Loucy (cell line): Measurements from ENCODE around the gene ANAPC15.

Source experiments
- H2AFZ ChIP-seq: fragments of 200-600 bp; sonication (generic); 2 replicates; pipeline ENCODE4 v1.6.0; 2016; ENCODE audit warnings: antibody characterized with exemption, mild to moderate bottlenecking, low read length, moderate library complexity
- H3F3A ChIP-seq: fragments of 200-600 bp; 2 replicates; pipeline ENCODE4 v1.6.0; 2016; ENCODE audit warnings: antibody characterized with exemption, low read depth, mild to moderate bottlenecking
- H3K27me3 ChIP-seq: fragments of 200-600 bp; sonication (generic); 2 replicates; pipeline ENCODE4 v1.6.1; 2014; ENCODE audit warnings: low read length, mild to moderate bottlenecking; ENCODE audit not compliant: insufficient read depth, poor library complexity, severe bottlenecking
- H3K36me3 ChIP-seq: fragments of 200-600 bp; sonication (generic); 2 replicates; pipeline ENCODE4 v1.6.1; 2016; ENCODE audit warnings: low read length; ENCODE audit not compliant: insufficient read depth
- H3K4me1 ChIP-seq: fragments of 200-600 bp; sonication (generic); 2 replicates; pipeline ENCODE4 v1.5.1; 2014; ENCODE audit warnings: low read length, mild to moderate bottlenecking; ENCODE audit not compliant: insufficient read depth, poor library complexity, severe bottlenecking
- H3K4me2 ChIP-seq: fragments of 200-600 bp; sonication (generic); 2 replicates; pipeline ENCODE4 v1.6.0; 2014; ENCODE audit warnings: antibody characterized with exemption, low read length, low read depth, mild to moderate bottlenecking; ENCODE audit not compliant: poor library complexity, severe bottlenecking
- H3K4me3 ChIP-seq: fragments of 200-600 bp; sonication (generic); 2 replicates; pipeline ENCODE4 v1.5.1; 2014; ENCODE audit warnings: low read length, mild to moderate bottlenecking, mixed read lengths; ENCODE audit not compliant: poor library complexity, severe bottlenecking
- H3K79me2 ChIP-seq: fragments of 200-600 bp; sonication (generic); 2 replicates; pipeline ENCODE4 v1.6.1; 2014; ENCODE audit warnings: low read length; ENCODE audit not compliant: insufficient read depth
- H3K9ac ChIP-seq: fragments of 200-600 bp; sonication (generic); 2 replicates; pipeline ENCODE4 v1.6.0; 2014; ENCODE audit warnings: mild to moderate bottlenecking, low read depth, low read length, moderate library complexity; ENCODE audit not compliant: poor library complexity, severe bottlenecking
- H3K9me2 ChIP-seq: fragments of 200-600 bp; sonication (generic); replicated peaks from 2 replicates; pipeline ENCODE4 v1.6.1; 2016; ENCODE audit warnings: low read depth, low read length, mixed read lengths
- H3K9me3 ChIP-seq: fragments of 200-600 bp; sonication (generic); 2 replicates; pipeline ENCODE4 v1.6.1; 2014; ENCODE audit warnings: mild to moderate bottlenecking, antibody characterized with exemption, low read length, low read depth; ENCODE audit not compliant: insufficient read depth
- H4K20me1 ChIP-seq: fragments of 200-600 bp; sonication (generic); 2 replicates; pipeline ENCODE4 v1.6.0; 2014; ENCODE audit warnings: antibody characterized with exemption, low read length, mild to moderate bottlenecking; ENCODE audit not compliant: insufficient read depth, poor library complexity, severe bottlenecking
- CTCF ChIP-seq: fragments of 200-600 bp; sonication (generic); conservative IDR thresholded peaks from 2 replicates; pipeline ENCODE4 v1.5.1; 2014; ENCODE audit warnings: mild to moderate bottlenecking, antibody characterized with exemption, low read length
- EZH2phosphoT487 ChIP-seq: fragments of 200-600 bp; IDR thresholded peaks from 2 replicates; pipeline ENCODE4 v1.6.1; 2018; ENCODE audit warnings: antibody characterized with exemption, mild to moderate bottlenecking, moderate library complexity, borderline replicate concordance

ANAPC15 gene

DNA sequence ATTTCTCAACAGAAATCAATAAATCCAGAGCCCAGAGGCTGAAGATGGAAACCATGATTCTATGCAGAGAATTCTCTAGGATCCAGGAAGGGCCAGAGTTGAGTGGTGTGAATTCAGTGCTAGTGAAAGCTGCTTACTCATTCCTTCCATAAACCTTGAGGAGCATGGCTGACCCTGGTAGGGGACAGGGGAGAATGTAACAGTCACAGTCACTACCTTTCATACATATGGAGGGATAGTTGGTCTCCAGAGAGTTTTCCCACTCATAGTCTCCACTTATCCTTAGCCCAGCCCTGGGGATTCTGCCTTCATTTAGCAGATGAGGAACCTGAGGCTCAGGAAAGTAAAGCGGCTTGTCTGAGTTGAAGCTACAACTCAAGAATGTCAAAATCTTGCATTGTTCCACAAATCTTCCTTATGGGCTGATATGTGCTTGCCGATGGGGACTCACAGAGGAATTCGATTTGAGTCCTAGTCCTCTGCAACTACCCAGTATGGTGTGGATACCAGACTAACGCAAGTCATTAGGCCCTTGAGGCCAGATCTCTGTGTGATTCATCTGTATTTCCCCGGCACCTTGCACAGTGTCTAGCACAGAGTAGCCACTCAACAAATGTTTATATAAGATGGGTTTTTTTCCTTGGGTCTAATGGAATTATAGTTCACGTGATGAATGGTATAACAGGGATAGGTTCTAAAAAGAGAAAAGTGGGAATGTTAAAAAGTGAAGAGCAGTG, 3.7 kb upstream of the ANAPC15 start:
- Histone ChIP-seq H3K4me1 (peaks cover 16% of the 10 kb centered on the region), H3K36me3 (no peaks in the 10 kb centered on the region), H3K79me2 (peaks cover 5% of the 10 kb centered on the region; the same call in 1 of the 2 replicates), H3K4me2 (no peak overlapping the region), H3K9me3 (no peaks in the 10 kb centered on the region), H2AFZ (no peak overlapping the region), H3K27me3 (peaks cover 18% of the 10 kb centered on the region), H3K9ac (no peak overlapping the region), H3F3A (no peaks in the 10 kb centered on the region), H3K9me2 (no peaks in the 10 kb centered on the region), H3K4me3 (no peak overlapping the region), H4K20me1 (no peaks in the 10 kb centered on the region)
- TF ChIP-seq CTCF (no peak), EZH2phosphoT487 (no peak)

DNA sequence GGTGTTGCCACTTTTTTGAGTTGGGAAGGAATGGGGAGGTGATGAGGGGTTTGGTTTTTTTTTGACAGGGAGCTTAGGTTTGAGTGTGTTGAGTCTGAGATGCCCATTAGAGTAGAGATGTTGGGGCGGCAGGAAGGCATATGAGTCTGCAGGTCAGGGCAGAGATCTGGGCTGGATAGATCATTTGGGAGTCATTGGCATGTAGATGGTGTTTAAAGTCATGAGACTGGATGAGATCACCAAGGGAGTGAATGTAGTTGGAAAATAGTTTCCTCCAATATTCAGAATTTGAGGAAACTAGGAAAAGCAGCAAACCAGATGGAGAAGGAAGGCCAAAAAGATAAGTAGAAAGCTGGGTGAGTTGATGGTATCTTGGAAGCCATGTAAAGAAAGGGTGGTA, 2.1 kb upstream of the ANAPC15 start:
- H2AFZ ChIP-seq, result no peak overlapping the region
- H3F3A ChIP-seq, result no peaks in the 10 kb centered on the region
- H3K79me2 ChIP-seq, result peaks cover 9% of the 10 kb centered on the region; the same call in 1 of the 2 replicates
- H3K4me2 ChIP-seq, result no peak overlapping the region
- no peaks in the 10 kb centered on the region for H3K9me2 ChIP-seq
- H3K36me3 ChIP-seq, result no peaks in the 10 kb centered on the region
- H3K9ac ChIP-seq, result no peak overlapping the region
- H3K9me3 ChIP-seq, result no peaks in the 10 kb centered on the region
- no peaks in the 10 kb centered on the region for H4K20me1 ChIP-seq
- TF ChIP-seq CTCF, result no peak
- peaks cover 16% of the 10 kb centered on the region for H3K4me1 ChIP-seq
- peaks cover 18% of the 10 kb centered on the region for H3K27me3 ChIP-seq
- H3K4me3 ChIP-seq, result no peak overlapping the region

- Histone ChIP-seq H2AFZ (peak overlapping the region; percentile 87), H3K27me3 (peaks cover 18% of the 10 kb centered on the region), H3K36me3 (no peaks in the 10 kb centered on the region), H3K79me2 (peaks cover 9% of the 10 kb centered on the region; the same call in 1 of the 2 replicates), H4K20me1 (no peaks in the 10 kb centered on the region), H3K4me2 (peak overlapping the region; percentile 97), H3K9ac (peak overlapping the region; percentile 94), H3K9me3 (no peaks in the 10 kb centered on the region), H3F3A (no peaks in the 10 kb centered on the region), H3K4me3 (peak overlapping the region; percentile 95), H3K9me2 (no peaks in the 10 kb centered on the region), H3K4me1 (peaks cover 16% of the 10 kb centered on the region)
- TF ChIP-seq CTCF (no peak), EZH2phosphoT487 (no peak)
These were observed 698 bp upstream of the ANAPC15 start for GRCh38 chr11:72112978-72113808.
